ENCODE measurements around the gene COIL.
A peak's percentile ranks its signal among the peaks of the same experiment; 100 is the strongest.

Gene COIL

DNA sequence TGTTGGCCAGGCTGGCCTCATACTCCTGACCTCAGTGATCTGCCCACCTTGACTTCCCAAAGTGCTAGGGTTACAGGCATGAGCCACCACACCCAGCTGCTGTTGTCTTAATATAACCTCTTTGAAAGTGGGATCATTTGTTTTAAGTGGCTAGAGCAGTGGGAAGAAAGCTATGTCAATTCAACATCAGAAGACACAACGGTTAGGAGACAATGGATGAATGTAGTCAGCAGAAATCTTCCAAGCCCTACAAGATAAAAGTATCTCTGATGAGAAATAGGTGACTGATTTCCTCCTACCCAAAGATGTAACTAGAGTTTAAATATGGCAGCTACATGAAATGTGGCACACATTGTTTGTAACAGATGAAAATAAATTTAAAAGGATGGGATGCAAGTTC, 27.0 kb downstream of the COIL start:
- DNase-seq: no peak

DNA sequence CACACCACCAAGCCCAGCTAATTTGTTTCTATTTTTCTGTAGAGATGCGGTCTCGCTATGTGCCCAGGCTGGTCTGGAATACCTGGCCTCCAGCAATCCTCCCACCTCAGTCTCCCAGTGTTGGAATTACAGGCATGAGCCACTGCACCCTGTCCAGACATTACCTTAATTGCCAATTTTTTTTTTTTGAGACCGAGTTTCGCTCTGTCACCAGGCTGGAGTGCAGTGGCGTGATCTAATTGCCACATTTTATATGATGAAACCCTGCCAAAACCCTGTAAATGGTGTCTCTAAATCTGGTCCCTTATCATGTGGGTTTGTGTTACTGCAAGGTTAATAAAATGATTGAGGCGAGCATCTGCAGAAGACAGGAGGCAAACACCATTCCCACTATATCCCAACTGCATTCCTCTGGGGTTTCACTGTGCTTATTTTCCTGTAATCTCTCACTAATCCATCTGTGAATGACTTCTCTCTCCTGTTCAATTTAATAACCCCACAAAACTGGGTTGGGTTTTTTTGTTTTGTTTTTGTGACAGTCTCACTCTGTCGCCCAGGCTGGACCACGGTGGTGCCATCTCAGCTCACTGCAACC, 27.6 kb downstream of the COIL start:
- DNase-seq: no peak

DNA sequence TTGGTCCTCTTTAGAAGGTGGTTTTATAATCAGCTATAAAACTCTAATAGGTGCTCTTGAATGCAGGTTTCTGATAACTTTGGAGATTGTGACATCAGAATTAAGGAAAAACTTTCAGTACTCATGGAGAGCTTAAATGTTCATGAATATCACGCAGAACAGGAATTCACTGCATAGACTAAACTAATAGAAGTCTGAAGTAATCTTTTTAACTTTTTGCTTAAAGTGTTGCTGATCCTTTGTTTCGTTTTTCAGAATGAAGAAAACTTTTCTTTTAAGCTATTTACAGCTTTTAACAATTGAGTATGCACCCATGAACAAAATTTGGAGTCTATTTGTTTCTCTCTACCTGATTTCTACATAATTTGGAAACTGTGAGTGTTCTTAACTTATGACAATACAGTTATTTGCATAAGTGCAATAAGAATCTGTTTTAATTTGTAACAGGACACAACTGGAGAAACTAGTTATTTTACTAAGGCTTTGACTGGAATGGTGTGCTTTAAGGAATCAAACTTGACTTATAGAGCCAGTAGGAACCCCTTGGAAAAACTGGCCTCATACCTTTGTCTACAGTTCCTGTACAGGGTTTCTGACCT, 30.0 kb downstream of the COIL start:
- no peak for DNase-seq

DNA sequence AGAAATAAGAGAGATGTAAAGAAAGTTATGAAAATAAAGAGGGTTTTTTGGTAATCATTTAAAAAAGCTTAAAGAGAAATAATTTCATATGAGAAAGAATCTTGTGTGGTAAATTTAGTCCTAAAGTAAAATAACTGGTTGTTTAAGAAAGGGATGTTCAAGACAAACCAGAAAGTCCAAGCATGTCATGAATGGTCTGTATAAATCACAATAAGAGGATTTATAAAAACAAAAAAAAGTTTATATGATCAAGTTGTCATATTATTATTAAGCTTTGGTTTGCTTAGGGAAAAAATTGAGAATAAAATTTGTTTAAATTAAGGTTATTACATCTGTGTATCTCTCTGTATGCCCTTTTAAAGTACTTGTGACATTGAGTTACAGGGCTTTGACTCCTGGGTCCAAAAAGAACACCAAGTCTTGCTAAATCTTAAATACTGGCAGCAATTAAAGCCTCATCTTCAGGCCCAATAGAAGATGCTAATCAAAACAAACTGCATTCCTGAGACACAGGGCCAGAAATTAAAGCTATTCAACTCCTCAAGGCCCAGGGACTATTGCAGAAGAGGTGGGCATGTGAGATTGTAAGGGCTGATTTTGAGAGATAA, 31.4 kb downstream of the COIL start:
- DNase-seq: no peak

DNA sequence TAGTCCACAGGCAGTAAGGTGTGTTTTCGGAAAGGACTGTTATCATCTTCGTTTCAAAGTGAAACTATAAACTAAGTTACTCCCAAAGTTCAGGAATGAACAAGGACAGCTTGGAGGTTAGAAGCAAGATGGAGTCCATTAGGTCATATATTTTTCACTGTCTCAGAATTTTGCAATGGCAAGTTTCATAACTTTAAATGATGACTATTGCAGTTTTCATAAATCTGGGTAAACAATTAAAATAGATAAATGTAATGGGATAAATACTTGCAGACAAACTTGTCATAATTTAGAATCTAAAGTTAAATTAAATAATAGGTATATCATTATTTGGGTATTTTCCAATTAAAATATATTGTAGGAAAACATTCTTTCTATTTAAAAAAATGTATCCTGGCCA, 32.3 kb downstream of the COIL start:
- no peak for DNase-seq

DNA sequence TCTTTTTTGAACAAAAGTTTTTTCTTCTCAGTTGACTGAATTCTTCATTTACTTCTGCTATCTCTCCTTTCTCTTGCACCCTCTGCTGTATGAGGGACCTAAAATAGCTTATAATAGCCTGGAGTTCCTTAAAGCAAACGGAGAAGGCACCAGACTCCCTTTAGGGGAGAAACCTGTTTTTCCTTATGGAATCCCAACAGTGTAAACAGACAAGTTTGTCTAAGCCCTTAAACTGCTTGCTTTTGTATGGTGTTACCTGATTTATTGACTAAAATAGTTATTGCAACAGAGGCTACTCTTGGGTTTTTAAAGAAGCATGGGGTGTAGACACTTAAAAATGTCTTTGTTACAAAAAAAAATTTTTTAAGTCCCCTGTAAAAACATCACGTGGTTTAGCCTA, 34.1 kb downstream of the COIL start:
- no peak for DNase-seq

DNA sequence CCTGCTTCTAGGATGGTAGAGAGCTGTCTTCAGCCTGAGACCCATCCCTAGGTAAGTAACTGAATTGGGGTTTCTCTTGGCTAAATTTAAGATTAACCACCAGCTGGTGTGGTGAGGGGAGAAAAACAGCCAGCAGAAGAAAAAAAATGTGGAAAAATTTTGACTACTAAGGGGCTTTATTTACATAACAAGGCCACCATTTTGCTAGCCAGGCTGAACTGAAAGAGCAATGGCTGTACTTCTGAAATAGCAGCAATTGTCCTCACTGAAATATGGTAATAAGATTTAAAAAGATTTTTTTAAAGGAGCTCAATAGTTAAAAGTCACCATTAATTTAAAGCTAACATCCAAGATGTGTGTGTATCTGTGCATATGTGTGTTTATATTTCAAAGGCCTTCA, 34.6 kb downstream of the COIL start:
- DNase-seq: no peak

DNA sequence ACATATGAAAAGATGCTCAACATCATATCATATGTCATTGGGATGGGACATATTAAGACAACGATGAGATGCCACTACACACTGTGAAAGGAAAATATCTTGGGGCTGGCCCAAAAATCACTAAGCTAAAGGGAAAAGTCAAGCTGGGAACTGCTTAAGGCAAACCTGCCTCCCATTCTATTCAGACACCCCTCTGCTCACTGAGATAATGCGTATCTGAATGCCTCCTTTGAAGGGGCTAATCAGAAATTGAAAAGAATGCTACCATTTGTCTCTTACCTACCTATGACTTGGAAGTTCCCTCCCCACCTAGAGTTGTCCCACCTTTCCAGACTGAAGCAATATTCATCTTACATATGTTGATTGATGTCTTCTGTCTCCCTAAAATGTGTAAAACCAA, 35.8 kb downstream of the COIL start:
- DNase-seq: no peak

DNA sequence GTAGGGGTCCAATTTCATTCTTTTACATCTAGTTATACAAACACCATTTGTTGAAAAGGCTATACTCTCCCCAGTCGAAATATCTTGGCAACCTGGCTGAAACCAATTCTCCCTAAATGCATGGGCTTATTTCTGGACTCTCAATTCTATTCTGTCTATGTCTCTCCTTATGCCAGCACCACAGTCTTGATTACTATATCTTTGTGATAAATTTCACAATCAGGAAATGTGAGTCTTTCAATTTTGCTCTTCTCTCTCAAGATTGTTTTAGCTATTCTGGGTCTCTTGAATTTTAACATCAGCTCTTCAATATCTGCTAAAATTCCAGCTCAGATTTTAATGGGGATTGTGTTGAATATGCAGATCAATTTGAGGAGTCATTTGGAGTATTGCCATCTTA, 41.1 kb downstream of the COIL start:
- no peak for DNase-seq

DNA sequence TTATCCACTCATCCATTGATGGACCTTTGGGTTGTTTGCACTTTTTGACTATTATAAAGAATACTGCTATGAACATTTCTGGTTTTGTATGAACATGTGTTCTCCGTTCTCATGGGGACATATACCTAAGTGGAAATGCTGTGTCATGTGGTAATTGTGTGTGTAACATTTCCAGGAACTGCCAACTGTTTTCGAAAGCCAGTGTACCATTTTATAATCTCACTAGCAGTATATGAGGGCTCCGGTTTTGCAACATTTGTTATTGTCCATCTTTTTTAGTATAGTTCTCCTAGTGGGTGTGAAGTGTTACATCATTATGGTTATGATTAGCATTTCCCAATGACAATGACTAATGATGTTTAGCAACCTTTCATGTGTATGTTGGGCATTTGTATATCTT, 41.9 kb downstream of the COIL start:
- DNase-seq: no peak

DNA sequence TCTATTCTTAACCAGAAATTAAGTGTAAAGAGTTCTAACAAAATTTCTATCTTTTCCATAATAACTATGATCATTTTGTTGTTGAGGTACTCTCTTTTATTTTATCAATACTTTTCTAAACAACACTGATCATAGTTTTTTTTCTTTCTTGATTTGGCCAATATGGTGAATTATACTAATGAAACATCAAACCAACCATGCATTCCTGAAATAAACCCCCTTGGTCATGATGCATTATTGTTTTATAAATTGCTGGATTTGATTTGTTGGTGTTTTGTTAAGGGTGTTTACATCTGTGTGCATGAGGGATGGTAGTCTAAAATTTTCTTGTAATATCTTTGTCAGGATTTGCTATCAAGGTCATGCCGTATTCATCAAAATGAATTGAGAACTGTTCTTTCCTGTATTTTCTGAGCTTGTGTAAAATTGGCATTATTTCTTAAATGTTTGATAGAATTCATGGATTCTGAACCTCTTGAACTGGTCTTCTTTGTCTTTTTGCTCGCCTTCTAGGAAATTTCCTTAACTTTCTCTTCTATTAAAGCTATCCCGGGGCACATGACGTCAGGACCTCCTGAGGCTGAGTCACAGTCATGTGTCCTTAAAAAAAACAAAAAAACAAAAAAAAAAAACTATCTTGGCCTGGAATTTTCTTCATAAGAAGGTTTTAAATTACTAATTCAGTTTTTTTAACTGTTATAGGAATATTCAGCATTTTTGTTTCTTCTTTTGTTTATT, 43.1 kb downstream of the COIL start:
- no peak for DNase-seq

DNA sequence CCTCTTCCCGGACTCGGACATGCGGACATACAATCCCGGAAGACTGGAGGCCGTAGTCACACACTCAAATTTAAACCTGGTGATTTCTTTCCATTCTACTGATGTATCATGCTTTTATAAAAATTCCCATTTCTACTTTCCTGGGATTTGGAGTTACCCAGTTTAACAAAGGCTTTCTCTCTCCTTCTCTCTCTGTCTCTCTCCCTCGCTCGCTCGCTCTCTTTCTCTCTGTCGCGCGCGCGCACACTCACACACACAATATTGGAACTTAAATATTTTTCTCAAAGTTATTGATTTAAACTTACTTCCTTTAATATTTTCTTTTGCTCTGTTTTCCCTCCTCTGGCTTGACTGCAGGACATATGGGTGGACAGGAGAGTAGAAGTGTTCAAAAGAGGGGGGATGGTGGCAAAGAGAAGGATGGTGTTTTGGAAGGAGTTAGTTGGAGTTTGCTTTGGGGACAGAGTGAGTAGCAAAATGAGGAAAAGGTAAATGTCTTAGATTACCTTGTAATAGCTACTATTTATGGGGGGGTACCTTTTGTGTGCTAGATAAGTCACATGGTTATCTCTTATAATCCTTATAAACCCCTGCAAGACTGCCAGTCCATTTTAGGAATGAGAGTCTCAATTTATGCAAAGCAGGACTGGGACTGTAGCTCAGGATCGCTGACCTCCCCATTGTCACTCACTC, 46.1 kb downstream of the COIL start:
- no peak for DNase-seq

DNA sequence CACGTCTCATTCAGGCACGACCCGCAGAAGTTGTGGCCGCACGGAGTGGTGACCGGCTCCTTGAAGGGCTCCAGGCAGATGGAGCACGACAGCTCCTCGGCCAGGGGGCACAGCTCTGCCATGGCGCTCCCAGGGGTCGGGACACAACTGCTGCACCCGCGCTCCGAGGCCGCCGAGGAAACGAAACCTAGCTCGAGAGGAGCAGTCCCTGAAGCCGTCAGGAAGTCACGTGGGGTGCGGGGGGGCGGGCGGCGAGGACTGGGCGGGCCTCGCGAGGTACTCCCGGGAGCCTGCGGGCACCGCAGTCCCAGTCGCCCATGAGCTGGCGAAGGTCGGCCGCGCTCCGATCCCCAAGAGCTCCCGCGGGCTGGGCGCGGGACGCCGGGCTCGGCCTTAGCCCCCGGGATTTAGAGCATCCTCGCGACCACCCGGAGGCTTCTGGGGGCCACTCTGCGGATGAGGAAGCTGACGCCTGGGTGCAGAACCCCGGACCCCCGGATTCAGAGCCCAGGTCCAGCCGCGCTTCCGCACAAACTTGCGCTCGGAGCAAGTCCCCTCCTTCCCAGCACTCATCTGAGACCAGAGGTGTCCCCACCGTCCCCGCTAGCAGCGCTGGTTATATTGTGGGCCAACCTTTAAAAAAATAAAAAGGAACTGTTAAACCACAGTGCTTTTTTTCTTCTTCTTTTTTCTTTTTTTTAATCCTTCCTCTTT, 46.8 kb downstream of the COIL start, which contains the start of gene TRIM25:
Gene TRIM25 (minus strand): TSS at position 183 of the 714 bp plus-strand sequence. CDS start 61 bp downstream, at position 122.
- peak; percentile 84 for DNase-seq

DNA sequence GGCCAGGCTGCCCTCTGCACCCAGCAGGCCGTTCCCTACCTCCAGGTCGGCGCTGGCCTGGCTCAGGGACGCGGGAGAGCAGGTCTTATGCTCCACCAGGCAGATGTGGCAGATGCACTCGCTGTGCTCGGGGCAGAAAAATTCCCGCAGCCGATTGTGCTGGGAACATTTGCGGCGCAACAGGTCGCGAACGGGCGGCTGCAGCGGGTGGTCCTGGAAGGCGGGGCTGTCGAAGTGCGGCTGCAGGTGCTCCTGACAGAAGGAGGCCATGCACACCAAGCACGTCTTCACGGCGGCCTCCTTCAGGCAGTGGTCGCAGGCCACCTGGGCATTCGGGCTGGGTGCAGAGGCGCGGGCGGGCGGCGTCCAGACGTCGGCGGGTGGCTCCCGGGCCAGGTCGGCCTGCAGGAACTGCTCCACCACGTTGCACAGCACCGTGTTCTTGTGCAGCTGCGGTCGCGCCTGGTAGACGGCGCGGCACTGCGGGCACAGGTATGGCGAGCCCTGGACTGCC, 47.4 kb downstream of the COIL start:
- DNase-seq: no peak

DNA sequence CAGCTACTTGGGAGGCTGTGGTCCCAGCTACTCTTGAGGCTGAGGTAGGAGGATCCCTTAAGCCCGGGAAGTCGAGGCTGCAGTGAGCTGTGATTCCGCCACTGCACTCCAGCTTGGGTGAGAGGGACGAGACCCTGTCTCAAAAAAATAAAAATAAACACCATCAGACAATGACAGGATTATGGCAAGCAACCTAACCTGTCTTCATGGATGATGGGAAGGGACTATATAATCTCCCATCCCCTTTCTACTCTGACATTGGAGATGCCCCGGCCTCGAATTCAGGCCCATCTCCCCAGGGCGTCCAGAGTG, 47.9 kb downstream of the COIL start:
- DNase-seq: no peak

DNA sequence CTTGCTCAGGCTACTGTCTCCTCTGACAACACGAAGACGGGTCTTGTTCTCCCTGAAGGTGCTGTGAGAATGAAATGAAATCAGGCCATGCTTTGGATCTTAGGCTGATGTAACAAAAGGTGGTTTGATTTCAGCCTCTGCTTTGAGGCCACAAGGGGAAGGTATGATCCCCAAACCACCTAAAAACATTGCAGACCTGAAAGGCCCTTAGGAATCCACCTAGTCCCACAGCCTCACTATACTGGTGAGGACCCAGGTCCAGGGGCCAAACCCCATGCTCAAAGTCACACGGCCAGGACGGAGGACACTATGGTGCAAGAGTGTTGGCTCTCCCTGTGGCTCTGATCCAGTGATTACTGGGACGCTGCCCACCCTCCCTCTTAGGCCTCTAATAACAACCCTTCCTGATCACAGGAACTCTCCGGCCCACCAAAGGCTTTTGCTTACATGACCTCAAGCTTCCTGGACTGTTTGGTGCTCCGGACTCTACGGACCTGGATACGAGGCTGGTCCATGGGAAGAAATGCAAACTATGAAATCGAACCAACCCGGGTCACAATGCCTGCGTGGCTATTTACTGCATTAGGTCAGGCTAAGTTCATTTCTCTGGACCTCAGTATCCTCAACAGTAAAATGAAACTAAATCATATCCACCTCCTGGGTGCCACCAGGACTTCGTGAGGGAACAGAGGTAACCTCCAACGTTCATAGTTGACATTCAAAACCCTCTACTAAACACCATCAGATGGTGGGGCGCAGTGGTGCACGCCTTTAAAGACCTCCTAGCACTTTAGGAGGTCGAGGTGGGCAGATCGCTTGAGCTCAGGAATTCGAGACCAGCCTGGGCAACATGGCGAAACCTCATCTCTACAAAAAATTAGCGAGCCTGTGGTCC, 48.5 kb downstream of the COIL start:
- DNase-seq: no peak

DNA sequence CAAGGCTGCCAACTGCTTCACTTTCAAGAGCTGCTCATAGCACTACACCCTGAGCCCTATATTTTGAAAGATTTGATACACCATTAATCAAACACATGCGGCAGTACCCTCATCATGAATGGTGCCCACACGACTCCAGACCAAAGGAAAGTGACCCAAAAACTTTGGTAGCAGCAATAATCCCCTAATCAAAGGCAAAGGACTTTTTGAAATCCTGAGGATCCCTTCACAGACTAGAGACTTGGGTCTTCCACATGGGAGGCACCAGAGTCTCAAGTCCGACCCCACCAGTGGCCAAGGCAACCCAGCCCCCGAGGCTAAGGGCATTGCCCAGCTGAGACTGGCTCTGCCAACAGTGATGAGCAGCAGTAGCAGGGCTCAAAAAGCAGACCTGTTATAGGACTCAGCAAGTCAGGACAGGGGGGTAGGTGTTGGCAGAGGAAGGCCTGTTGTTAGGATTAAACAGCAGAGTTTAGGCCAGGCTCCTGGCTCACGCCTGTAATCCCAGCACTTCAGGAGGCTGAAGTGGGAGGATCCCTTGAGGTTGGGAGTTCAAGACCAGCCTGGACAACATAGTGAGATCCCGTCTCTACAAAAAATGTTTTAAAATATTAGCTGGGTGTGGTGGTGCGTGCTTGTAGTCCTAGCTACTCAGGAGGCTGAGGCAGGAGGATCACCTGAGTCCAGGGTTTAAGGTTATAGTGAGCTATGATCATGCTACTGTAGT, 50.2 kb downstream of the COIL start:
- no peak for DNase-seq

DNA sequence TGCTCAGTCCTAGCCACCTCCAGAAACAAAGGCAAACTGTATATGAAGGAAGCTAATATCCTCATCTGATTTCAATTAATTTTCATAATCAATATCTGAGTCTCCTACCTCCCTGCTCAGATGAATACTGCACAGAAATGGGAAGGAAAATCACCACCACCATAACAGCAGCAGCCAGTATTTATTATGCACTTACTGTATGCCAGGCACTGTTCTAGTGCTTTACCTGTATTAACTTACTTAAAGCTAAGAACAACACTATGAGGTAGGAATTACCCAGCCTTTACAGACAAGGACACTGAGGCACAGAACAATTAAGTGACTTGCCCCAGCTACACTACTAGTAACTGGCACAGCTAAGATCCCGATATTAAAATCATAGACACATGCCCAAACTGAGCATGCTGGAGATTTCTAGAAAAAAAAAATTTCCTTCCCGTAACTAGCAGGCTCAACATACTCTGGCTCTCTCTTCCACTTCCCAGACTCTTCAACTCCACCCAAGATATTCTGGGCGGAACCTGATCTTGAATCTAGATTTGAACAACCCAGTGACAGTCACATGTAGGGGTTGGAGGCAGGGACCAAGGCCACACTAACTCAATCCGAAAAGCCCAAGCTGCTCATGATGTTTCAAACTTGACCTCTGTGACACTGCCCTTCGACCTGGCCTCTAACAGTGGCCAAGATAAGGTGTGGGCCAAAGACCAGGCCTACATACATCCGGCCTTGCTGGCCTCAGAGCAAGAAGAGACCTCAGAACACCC, 50.9 kb downstream of the COIL start:
- DNase-seq: no peak

DNA sequence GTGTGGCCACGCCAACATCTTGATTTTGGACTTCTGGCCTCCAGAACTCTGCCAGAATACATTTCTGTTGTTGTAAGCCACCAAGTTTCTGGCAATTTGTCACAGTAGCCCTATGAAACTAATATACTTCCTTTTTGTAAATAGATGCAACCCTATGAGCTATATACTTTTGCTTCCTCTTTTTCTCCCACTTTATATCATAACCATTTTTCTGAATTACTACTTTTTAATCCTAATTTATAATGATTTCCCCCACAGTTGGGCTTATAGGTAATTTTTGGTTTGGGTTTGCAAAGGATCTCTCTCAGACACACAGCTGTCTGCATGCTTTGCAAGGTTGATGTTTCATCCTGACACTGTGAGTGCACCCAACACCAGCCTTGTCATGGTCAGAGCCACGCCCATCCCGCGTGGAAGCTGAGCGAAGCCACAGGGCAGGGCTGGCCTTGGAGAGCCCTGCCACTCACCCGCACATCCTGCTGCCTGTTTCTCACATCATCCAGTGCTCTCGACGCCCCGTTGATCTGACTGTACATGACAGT, 52.8 kb downstream of the COIL start:
- no peak for DNase-seq

DNA sequence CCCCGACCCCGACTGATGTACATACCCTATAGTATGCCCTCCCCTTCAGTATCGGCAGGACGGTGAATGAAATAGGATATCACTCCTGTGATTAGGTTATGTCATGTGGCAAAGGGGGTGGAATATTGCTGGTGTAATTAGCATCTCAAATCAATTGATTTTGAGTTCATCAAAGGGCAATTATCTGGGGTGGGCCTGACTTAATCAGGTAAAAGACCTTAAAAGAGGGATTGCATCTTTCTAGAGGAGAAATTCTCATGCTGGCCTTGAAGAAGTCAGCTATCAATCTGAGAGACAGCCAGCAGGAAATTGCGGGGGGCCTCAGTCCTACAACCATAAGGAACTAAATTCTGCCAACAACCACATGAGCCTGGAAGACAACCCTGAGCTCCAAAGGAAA, 57.3 kb downstream of the COIL start:
- no peak for DNase-seq
